Measurements from ENCODE around the gene KCNJ8.

The KCNJ8 gene

GRCh38 chr12:21766403-21766802 is 8.1 kb downstream of the KCNJ8 start:
- CTCF ChIA-PET, result no interaction called here
- TF ChIP-seq BHLHE40 (IDR thresholded peaks at IDR 0.05; ENCODE audit: borderline replicate concordance) (no peak), ZNF384 (IDR thresholded peaks at IDR 0.05) (no peak), NFRKB (IDR thresholded peaks at IDR 0.05) (no peak), SUZ12 (IDR thresholded peaks at IDR 0.05) (no peak), LEF1 (IDR thresholded peaks at IDR 0.05; ENCODE audit: borderline replicate concordance) (no peak), HDGF (IDR thresholded peaks at IDR 0.05; ENCODE audit: borderline replicate concordance) (no peak), SP1 (IDR thresholded peaks at IDR 0.05) (no peak), PKNOX1 (IDR thresholded peaks at IDR 0.05) (no peak), TARDBP (IDR thresholded peaks at IDR 0.05) (no peak), FOXM1 (IDR thresholded peaks at IDR 0.05; ENCODE audit: borderline replicate concordance) (no peak)
- DNase-seq (ENCODE audit: extremely low spot score), result no peak
- POLR2A ChIA-PET, result no interaction called here

GRCh38 chr12:21764950-21765349 is 9.6 kb downstream of the KCNJ8 start:
- POLR2A ChIA-PET, result interaction anchor here (0.5 to 0.6 kb wide), 2 partner anchors 173 to 176 kb away, joined by 3 read pairs; no protein-coding TSS in a partner anchor
- no peak for DNase-seq (ENCODE audit: extremely low spot score)
- CTCF ChIA-PET, result no interaction called here
- TF ChIP-seq SP1 (IDR thresholded peaks at IDR 0.05) (no peak), PKNOX1 (IDR thresholded peaks at IDR 0.05) (no peak), FOXA1 (IDR thresholded peaks at IDR 0.05) (no peak), LEF1 (IDR thresholded peaks at IDR 0.05; ENCODE audit: borderline replicate concordance) (no peak), ELF4 (IDR thresholded peaks at IDR 0.05) (no peak), TARDBP (IDR thresholded peaks at IDR 0.05) (no peak), SUZ12 (IDR thresholded peaks at IDR 0.05) (no peak), ZNF384 (IDR thresholded peaks at IDR 0.05) (no peak), NFRKB (IDR thresholded peaks at IDR 0.05) (no peak), BHLHE40 (IDR thresholded peaks at IDR 0.05; ENCODE audit: borderline replicate concordance) (no peak), ARNT (IDR thresholded peaks at IDR 0.05) (no peak), FOXK2 (IDR thresholded peaks at IDR 0.05) (no peak), HDGF (IDR thresholded peaks at IDR 0.05; ENCODE audit: borderline replicate concordance) (no peak)

GRCh38 chr12:21764065-21764464 is 10.4 kb downstream of the KCNJ8 start:
- POLR2A ChIA-PET, result no interaction called here
- CTCF ChIA-PET, result interaction anchor here (0.8 kb wide), 1 partner anchor 9 kb away, joined by 3 read pairs; no protein-coding TSS in a partner anchor
- TF ChIP-seq NFRKB (IDR thresholded peaks at IDR 0.05), result no peak
- no peak for TF ChIP-seq FOXK2 (IDR thresholded peaks at IDR 0.05)
- TF ChIP-seq ARNT (IDR thresholded peaks at IDR 0.05), result no peak
- TF ChIP-seq FOXM1 (IDR thresholded peaks at IDR 0.05; ENCODE audit: borderline replicate concordance), result no peak
- no peak for TF ChIP-seq LEF1 (IDR thresholded peaks at IDR 0.05; ENCODE audit: borderline replicate concordance)
- no peak for TF ChIP-seq BHLHE40 (IDR thresholded peaks at IDR 0.05; ENCODE audit: borderline replicate concordance)

GRCh38 chr12:21763531-21763930 is 11.0 kb downstream of the KCNJ8 start:
- CTCF ChIA-PET, result interaction anchor here (0.8 kb wide), 1 partner anchor 9 kb away, joined by 3 read pairs; no protein-coding TSS in a partner anchor
- TF ChIP-seq CTBP1 (IDR thresholded peaks at IDR 0.05; ENCODE audit: borderline replicate concordance), result no peak
- no peak for TF ChIP-seq ELF4 (IDR thresholded peaks at IDR 0.05)
- TF ChIP-seq ARNT (IDR thresholded peaks at IDR 0.05), result no peak
- no peak for TF ChIP-seq LEF1 (IDR thresholded peaks at IDR 0.05; ENCODE audit: borderline replicate concordance)
- TF ChIP-seq ZNF384 (IDR thresholded peaks at IDR 0.05), result no peak
- no peak for TF ChIP-seq FOXA1 (IDR thresholded peaks at IDR 0.05)
- TF ChIP-seq NFRKB (IDR thresholded peaks at IDR 0.05), result no peak
- TF ChIP-seq FOXK2 (IDR thresholded peaks at IDR 0.05), result no peak
- TF ChIP-seq FOXM1 (IDR thresholded peaks at IDR 0.05; ENCODE audit: borderline replicate concordance), result no peak
- no peak for TF ChIP-seq SP1 (IDR thresholded peaks at IDR 0.05)
- TF ChIP-seq L3MBTL2 (conservative IDR thresholded peaks at IDR 0.05), result no peak
- TF ChIP-seq BHLHE40 (IDR thresholded peaks at IDR 0.05; ENCODE audit: borderline replicate concordance), result no peak
- no peak for TF ChIP-seq PKNOX1 (IDR thresholded peaks at IDR 0.05)
- TF ChIP-seq TARDBP (IDR thresholded peaks at IDR 0.05), result no peak
- no peak for TF ChIP-seq HDGF (IDR thresholded peaks at IDR 0.05; ENCODE audit: borderline replicate concordance)
- TF ChIP-seq SUZ12 (IDR thresholded peaks at IDR 0.05), result no peak
- POLR2A ChIA-PET, result no interaction called here
- DNase-seq (ENCODE audit: extremely low spot score), result no peak

More at GRCh38 chr12:21764065-21764464, 10.4 kb downstream of the KCNJ8 start:
- DNase-seq (ENCODE audit: extremely low spot score), result no peak

- TF ChIP-seq HDGF (IDR thresholded peaks at IDR 0.05; ENCODE audit: borderline replicate concordance) (no peak), FOXM1 (IDR thresholded peaks at IDR 0.05; ENCODE audit: borderline replicate concordance) (no peak), LEF1 (IDR thresholded peaks at IDR 0.05; ENCODE audit: borderline replicate concordance) (no peak), SUZ12 (IDR thresholded peaks at IDR 0.05) (no peak), FOXA1 (IDR thresholded peaks at IDR 0.05) (no peak), PKNOX1 (IDR thresholded peaks at IDR 0.05) (no peak), ELF4 (IDR thresholded peaks at IDR 0.05) (no peak), L3MBTL2 (conservative IDR thresholded peaks at IDR 0.05) (no peak), SP1 (IDR thresholded peaks at IDR 0.05) (no peak), ARNT (IDR thresholded peaks at IDR 0.05) (no peak), BHLHE40 (IDR thresholded peaks at IDR 0.05; ENCODE audit: borderline replicate concordance) (no peak), TARDBP (IDR thresholded peaks at IDR 0.05) (no peak), FOXK2 (IDR thresholded peaks at IDR 0.05) (no peak)
- no peak for DNase-seq (ENCODE audit: extremely low spot score)
- CTCF ChIA-PET, result no interaction called here
- POLR2A ChIA-PET, result interaction anchor here (1.0 kb wide), 1 partner anchor 15 kb away, joined by 3 read pairs; the partner anchor contains the start of gene KCNJ8
These were observed 14.8 kb downstream of the KCNJ8 start for GRCh38 chr12:21759737-21760136.

- ChIA-PET CTCF (no interaction called here), POLR2A (no interaction called here)
- no peak for DNase-seq (ENCODE audit: extremely low spot score)
- no peak for TF ChIP-seq ZNF384 (IDR thresholded peaks at IDR 0.05)
- TF ChIP-seq NFRKB (IDR thresholded peaks at IDR 0.05), result no peak
- no peak for TF ChIP-seq BHLHE40 (IDR thresholded peaks at IDR 0.05; ENCODE audit: borderline replicate concordance)
- TF ChIP-seq FOXA1 (IDR thresholded peaks at IDR 0.05), result no peak
- TF ChIP-seq SUZ12 (IDR thresholded peaks at IDR 0.05), result no peak
- no peak for TF ChIP-seq FOXM1 (IDR thresholded peaks at IDR 0.05; ENCODE audit: borderline replicate concordance)
- no peak for TF ChIP-seq LEF1 (IDR thresholded peaks at IDR 0.05; ENCODE audit: borderline replicate concordance)
- TF ChIP-seq ARNT (IDR thresholded peaks at IDR 0.05), result no peak
- no peak for TF ChIP-seq L3MBTL2 (conservative IDR thresholded peaks at IDR 0.05)
These were observed 16.8 kb downstream of the KCNJ8 start for GRCh38 chr12:21757735-21758134.
